ENCODE data around the gene VDR.
A peak's percentile ranks its signal among the peaks of the same experiment; 100 is the strongest.

VDR gene

GRCh38 chr12:47885566-47885965 lies 19.2 kb downstream of the VDR start:
- H3K36me3 ChIP-seq (ENCODE audit: control insufficient read depth, insufficient read depth, low read length), result no peaks in the 10 kb centered on the region
- no peak overlapping the region for H3K27ac ChIP-seq (ENCODE audit: insufficient read depth, low read length, poor library complexity, severe bottlenecking)
- no peak for DNase-seq
- H3K4me1 ChIP-seq (ENCODE audit: control insufficient read depth, insufficient read depth, low read length, poor library complexity, severe bottlenecking), result peaks cover 23% of the 10 kb centered on the region
- H3K27me3 ChIP-seq (replicated peaks; ENCODE audit: control insufficient read depth, insufficient read depth, low read length, poor library complexity, severe bottlenecking), result no peaks in the 10 kb centered on the region
- H3K9me3 ChIP-seq (ENCODE audit: control insufficient read depth, low read length), result no peaks in the 10 kb centered on the region
- H3K4me3 ChIP-seq (ENCODE audit: insufficient read depth, low read depth, low read length, poor library complexity, severe bottlenecking), result no peak overlapping the region

GRCh38 chr12:47885012-47885501 lies 19.7 kb downstream of the VDR start:
- Histone ChIP-seq H3K4me1 (ENCODE audit: control insufficient read depth, insufficient read depth, low read length, poor library complexity, severe bottlenecking) (peaks cover 23% of the 10 kb centered on the region), H3K4me3 (ENCODE audit: insufficient read depth, low read depth, low read length, poor library complexity, severe bottlenecking) (no peak overlapping the region), H3K36me3 (ENCODE audit: control insufficient read depth, insufficient read depth, low read length) (no peaks in the 10 kb centered on the region), H3K27me3 (replicated peaks; ENCODE audit: control insufficient read depth, insufficient read depth, low read length, poor library complexity, severe bottlenecking) (no peaks in the 10 kb centered on the region), H3K9me3 (ENCODE audit: control insufficient read depth, low read length) (no peaks in the 10 kb centered on the region), H3K27ac (ENCODE audit: insufficient read depth, low read length, poor library complexity, severe bottlenecking) (no peak overlapping the region)
- DNase-seq, result peak in 2 of 3 donors; percentile 15 to 22

GRCh38 chr12:47884501-47884900 lies 20.3 kb downstream of the VDR start:
- H3K36me3 ChIP-seq (ENCODE audit: control insufficient read depth, insufficient read depth, low read length), result no peaks in the 10 kb centered on the region
- no peaks in the 10 kb centered on the region for H3K27me3 ChIP-seq (replicated peaks; ENCODE audit: control insufficient read depth, insufficient read depth, low read length, poor library complexity, severe bottlenecking)
- no peak overlapping the region for H3K4me3 ChIP-seq (ENCODE audit: insufficient read depth, low read depth, low read length, poor library complexity, severe bottlenecking)
- no peaks in the 10 kb centered on the region for H3K9me3 ChIP-seq (ENCODE audit: control insufficient read depth, low read length)
- DNase-seq, result no peak
- no peak overlapping the region for H3K27ac ChIP-seq (ENCODE audit: insufficient read depth, low read length, poor library complexity, severe bottlenecking)
- peaks cover 23% of the 10 kb centered on the region for H3K4me1 ChIP-seq (ENCODE audit: control insufficient read depth, insufficient read depth, low read length, poor library complexity, severe bottlenecking)

DNA sequence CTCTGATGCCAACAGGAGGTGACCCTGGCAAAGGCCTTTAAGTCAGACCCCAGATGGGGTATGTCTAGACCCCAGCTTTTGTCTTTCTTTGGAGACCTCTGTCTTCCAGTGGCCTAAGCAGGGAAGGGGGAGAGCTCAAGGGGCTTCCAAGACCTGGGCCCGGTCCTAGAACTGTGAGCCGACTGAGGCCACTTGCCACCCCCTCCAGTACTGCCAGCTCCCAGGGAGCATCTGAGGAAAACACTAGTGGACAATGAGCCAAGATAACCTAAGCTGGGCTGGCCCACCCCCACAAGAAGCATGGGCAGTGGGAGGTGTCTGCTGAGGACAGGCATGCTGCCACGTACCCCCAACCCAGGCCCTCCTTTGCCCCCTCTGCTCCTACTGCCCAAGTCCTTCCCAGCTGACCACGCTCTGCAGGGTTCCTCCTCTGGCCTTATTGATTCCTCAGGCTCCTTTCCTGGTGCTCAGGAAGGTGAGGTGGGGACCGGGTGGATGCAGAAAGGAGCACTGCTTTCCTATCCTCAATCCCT lies 21.1 kb downstream of the VDR start:
- Histone ChIP-seq H3K27me3 (replicated peaks; ENCODE audit: control insufficient read depth, insufficient read depth, low read length, poor library complexity, severe bottlenecking) (no peaks in the 10 kb centered on the region), H3K9me3 (ENCODE audit: control insufficient read depth, low read length) (no peaks in the 10 kb centered on the region), H3K4me3 (ENCODE audit: insufficient read depth, low read depth, low read length, poor library complexity, severe bottlenecking) (peak overlapping the region; percentile 42), H3K27ac (ENCODE audit: insufficient read depth, low read length, poor library complexity, severe bottlenecking) (no peak overlapping the region), H3K36me3 (ENCODE audit: control insufficient read depth, insufficient read depth, low read length) (no peaks in the 10 kb centered on the region), H3K4me1 (ENCODE audit: control insufficient read depth, insufficient read depth, low read length, poor library complexity, severe bottlenecking) (peaks cover 23% of the 10 kb centered on the region)
- DNase-seq, result no peak

DNA sequence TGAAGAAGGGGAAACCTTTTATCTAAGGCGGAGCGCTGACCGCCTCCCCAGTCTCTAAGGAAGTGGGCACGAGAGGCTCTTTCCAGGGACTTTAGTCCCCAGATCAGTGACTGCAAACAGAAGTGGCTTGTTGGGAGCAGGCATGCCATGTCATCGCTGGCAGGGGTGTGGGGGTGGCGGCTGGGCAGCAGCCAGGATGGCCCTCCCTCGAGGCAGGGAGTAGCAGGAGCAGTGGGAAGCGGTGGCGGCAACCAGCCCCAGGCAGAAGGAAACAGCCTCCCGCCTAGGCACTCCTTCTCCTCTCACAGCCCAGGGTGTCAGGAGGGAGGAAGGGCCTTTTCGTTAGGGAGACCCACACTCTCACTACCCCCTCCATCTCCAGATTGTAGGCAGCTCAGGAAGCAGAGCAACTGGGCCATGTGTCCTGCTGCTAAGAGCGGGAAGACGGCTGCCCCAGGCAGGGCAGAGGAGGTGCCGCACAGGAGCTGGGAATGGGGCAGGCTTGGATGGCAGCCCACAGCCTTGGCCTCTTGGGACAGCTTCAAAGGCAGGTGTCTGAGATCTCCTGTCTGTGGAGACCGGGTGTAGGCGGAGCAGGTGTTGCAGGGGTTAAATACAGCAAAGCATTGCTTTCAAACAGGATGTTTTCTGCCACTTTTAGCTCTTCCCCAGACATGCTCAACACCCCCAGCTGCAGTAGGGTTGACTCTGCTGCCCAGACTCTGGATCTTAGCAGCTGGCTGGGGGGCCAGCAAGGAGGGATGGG lies 21.8 kb downstream of the VDR start:
- peak overlapping the region; percentile 42 for H3K4me3 ChIP-seq (ENCODE audit: insufficient read depth, low read depth, low read length, poor library complexity, severe bottlenecking)
- H3K27me3 ChIP-seq (replicated peaks; ENCODE audit: control insufficient read depth, insufficient read depth, low read length, poor library complexity, severe bottlenecking), result no peaks in the 10 kb centered on the region
- H3K9me3 ChIP-seq (ENCODE audit: control insufficient read depth, low read length), result no peaks in the 10 kb centered on the region
- no peaks in the 10 kb centered on the region for H3K36me3 ChIP-seq (ENCODE audit: control insufficient read depth, insufficient read depth, low read length)
- peaks cover 23% of the 10 kb centered on the region for H3K4me1 ChIP-seq (ENCODE audit: control insufficient read depth, insufficient read depth, low read length, poor library complexity, severe bottlenecking)
- DNase-seq, result no peak
- no peak overlapping the region for H3K27ac ChIP-seq (ENCODE audit: insufficient read depth, low read length, poor library complexity, severe bottlenecking)

GRCh38 chr12:47881826-47882427 lies 22.9 kb downstream of the VDR start:
- Histone ChIP-seq H3K9me3 (ENCODE audit: control insufficient read depth, low read length) (no peaks in the 10 kb centered on the region), H3K4me3 (ENCODE audit: insufficient read depth, low read depth, low read length, poor library complexity, severe bottlenecking) (no peak overlapping the region), H3K27ac (ENCODE audit: insufficient read depth, low read length, poor library complexity, severe bottlenecking) (no peak overlapping the region), H3K4me1 (ENCODE audit: control insufficient read depth, insufficient read depth, low read length, poor library complexity, severe bottlenecking) (peaks cover 23% of the 10 kb centered on the region), H3K27me3 (replicated peaks; ENCODE audit: control insufficient read depth, insufficient read depth, low read length, poor library complexity, severe bottlenecking) (no peaks in the 10 kb centered on the region), H3K36me3 (ENCODE audit: control insufficient read depth, insufficient read depth, low read length) (no peaks in the 10 kb centered on the region)
- no peak for DNase-seq

GRCh38 chr12:47881051-47881450 lies 23.7 kb downstream of the VDR start:
- H3K27me3 ChIP-seq (replicated peaks; ENCODE audit: control insufficient read depth, insufficient read depth, low read length, poor library complexity, severe bottlenecking), result no peaks in the 10 kb centered on the region
- H3K27ac ChIP-seq (ENCODE audit: insufficient read depth, low read length, poor library complexity, severe bottlenecking), result no peak overlapping the region
- H3K4me1 ChIP-seq (ENCODE audit: control insufficient read depth, insufficient read depth, low read length, poor library complexity, severe bottlenecking), result peaks cover 23% of the 10 kb centered on the region
- no peak for DNase-seq
- H3K4me3 ChIP-seq (ENCODE audit: insufficient read depth, low read depth, low read length, poor library complexity, severe bottlenecking), result no peak overlapping the region
- H3K9me3 ChIP-seq (ENCODE audit: control insufficient read depth, low read length), result no peaks in the 10 kb centered on the region
- H3K36me3 ChIP-seq (ENCODE audit: control insufficient read depth, insufficient read depth, low read length), result no peaks in the 10 kb centered on the region

GRCh38 chr12:47878918-47879481 lies 25.8 kb downstream of the VDR start:
- no peaks in the 10 kb centered on the region for H3K36me3 ChIP-seq (ENCODE audit: control insufficient read depth, insufficient read depth, low read length)
- no peak overlapping the region for H3K4me3 ChIP-seq (ENCODE audit: insufficient read depth, low read depth, low read length, poor library complexity, severe bottlenecking)
- H3K27me3 ChIP-seq (replicated peaks; ENCODE audit: control insufficient read depth, insufficient read depth, low read length, poor library complexity, severe bottlenecking), result no peaks in the 10 kb centered on the region
- no peaks in the 10 kb centered on the region for H3K9me3 ChIP-seq (ENCODE audit: control insufficient read depth, low read length)
- no peak overlapping the region for H3K27ac ChIP-seq (ENCODE audit: insufficient read depth, low read length, poor library complexity, severe bottlenecking)
- no peak for DNase-seq
- peaks cover 8% of the 10 kb centered on the region for H3K4me1 ChIP-seq (ENCODE audit: control insufficient read depth, insufficient read depth, low read length, poor library complexity, severe bottlenecking)

DNA sequence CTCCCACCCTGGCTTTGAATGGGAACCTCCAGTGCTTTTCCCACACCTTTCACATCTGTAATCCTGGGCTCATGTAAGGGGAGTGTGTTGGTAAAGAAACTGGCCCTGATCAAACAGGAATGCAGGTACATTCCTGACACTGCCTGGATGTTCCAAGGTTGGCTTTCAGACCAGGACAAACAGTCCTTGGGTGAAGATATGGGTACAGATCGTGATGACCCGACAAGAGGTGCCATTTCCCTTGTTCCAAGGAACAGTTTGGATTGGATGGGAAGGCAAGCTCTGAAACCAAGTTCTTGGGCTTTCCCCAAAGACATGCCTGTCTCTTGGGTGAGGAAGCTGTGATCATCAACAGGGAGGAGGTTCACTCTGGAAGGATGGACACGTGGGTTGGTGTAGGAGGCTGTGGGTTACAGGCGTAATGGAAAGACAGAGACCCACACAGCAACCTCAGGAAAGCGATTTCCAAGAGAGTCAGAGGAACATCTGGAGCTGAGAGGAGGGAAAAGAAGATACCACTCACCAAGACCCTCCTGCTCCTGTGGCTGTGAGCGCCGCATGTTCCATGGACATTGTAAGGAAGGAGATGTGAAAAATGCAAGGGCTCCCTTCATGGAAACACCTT lies 26.4 kb downstream of the VDR start:
- H3K4me1 ChIP-seq (ENCODE audit: control insufficient read depth, insufficient read depth, low read length, poor library complexity, severe bottlenecking), result peaks cover 2% of the 10 kb centered on the region
- DNase-seq, result no peak
- H3K27ac ChIP-seq (ENCODE audit: insufficient read depth, low read length, poor library complexity, severe bottlenecking), result no peak overlapping the region
- H3K4me3 ChIP-seq (ENCODE audit: insufficient read depth, low read depth, low read length, poor library complexity, severe bottlenecking), result no peak overlapping the region
- H3K36me3 ChIP-seq (ENCODE audit: control insufficient read depth, insufficient read depth, low read length), result no peaks in the 10 kb centered on the region
- no peaks in the 10 kb centered on the region for H3K27me3 ChIP-seq (replicated peaks; ENCODE audit: control insufficient read depth, insufficient read depth, low read length, poor library complexity, severe bottlenecking)
- H3K9me3 ChIP-seq (ENCODE audit: control insufficient read depth, low read length), result no peaks in the 10 kb centered on the region
